ENCODE measurements around the gene IRGQ.
"Not testable (repeated sequence)": the region's sequence is repeated elsewhere in the genome, so short reads cannot be mapped to it uniquely, and the experiment has no call there.

IRGQ gene

GRCh38 chr19:43623889-43624670 lies 28.1 kb upstream of the IRGQ start:
- no peak for DNase-seq

- DNase-seq = no peak
Observed at GRCh38 chr19:43622956-43623355, 27.0 kb upstream of the IRGQ start.

DNA sequence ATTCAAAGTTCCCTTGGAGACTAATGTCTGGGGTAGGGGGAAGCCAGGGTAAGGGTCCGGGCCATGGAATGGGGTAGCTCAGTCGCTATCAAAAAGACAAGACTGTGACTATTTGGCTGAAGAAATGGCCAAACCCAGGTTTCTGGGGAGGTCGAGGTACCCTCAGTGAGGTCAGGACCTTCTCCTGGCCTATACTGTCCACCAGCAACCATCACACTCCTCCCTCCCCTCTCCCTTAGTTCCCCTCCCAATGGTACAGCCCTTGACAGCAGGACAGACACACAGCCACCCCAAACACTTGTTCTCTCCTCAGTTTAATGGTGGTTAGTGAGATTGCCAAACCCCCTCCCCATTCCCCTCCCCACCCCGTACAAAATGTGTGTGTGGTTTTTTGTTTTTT lies 26.1 kb upstream of the IRGQ start:
- DNase-seq = no peak

DNA sequence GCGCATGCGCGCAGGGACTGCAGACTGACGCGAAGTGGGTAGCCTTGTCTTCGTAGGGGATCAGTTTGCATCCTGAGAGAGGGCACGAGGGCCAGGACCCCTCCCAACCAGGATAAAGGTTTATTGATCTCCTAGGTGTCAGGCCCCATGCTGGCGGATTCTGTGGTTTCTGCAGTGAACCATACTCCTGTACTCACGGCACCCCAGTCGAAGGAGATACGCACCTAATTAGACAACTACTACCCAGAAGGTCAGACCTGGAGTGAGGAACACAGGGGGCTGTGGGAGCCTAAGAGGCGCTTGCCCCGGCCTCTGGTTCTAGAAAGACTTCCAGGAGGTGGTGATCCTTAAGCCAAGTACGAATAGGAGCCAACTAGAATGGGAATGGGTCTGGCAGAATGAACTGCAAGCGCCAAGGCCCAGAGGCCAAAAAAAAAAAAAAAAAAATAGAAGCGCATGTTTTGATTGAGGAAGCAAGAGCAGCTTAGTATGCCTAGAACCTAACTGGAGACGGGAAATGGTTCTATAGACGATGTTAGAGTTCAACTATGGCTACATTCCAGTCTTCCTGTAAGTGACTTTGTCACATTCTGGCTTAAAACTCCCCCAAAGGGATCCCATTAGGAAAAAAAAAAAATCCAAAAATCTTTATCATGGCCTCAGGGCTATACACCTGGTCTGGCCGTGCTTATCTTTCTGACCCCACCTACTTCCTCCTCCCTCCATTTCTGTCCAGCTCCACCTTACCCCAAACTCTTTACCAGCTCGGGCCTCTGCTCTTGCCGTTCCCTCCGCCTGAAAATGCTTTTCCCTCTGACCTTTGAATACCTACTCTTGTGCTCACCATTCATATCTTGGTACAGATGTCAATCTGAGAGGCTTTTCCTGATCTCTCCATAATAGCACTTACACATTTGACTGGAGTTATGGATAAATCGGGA lies 24.4 kb upstream of the IRGQ start:
- no peak for DNase-seq

DNA sequence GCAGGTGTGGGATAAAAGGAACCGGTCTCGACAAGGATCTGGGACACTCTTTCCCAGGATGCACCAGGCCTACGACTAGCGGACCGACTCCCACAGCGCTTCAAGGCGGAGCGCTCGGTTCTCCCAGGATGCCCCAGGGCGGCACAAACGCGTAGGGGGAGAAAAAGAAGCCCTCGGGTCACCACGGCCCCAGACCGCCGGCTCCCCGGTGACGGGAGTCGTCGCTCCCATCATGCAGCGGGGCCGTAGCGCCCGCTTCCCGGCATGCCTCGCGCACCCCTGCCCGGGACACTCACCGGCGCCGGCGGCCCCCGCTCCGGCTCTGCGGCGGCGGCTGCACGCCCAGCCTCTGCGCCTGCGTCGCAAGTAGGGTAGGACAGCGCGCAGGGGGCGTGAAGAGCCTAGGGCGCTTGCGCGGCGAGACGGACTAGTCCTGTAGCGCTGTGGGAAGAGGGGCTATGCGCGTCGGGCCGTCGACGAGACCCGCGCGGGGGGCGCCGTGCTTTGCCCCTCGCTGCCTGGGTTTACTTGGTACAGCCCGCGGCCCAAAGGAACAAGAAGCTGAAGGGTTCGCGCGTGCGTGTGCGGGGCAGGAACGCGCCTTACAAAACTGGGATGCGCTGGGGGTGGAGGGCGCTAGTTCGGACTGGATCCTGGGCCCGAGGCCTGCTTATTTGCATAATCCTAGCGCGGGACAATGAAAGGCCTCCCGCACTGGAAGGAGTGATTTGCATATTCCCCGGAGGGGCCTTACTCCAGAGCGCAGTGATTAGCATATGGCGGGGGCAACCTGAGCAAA lies 23.5 kb upstream of the IRGQ start, which contains the start of gene ZNF428:
ZNF428 (minus strand) TSS at position 368 of the 799 bp plus-strand sequence. CDS start 5,325 bp downstream, outside the sequence.
- peak; percentile 89 for DNase-seq

DNA sequence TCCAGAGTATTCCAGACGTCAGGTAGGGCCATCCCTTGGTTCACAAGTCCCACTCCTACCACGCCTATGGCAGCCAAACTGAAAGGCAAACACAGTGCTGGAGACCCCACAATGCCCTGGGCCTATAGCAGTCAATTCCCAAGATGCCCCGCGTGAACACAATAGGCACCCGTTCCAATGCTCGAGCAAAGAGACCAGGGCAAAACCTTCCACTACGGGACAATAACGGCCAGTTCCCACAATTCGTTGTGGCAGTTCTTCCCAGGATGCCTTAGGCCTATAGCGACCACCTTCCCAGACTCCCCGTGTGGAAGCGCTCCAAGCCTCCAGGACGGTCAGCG lies 23.0 kb upstream of the IRGQ start:
- DNase-seq = peak; percentile 65

- no peak for DNase-seq
Observed at GRCh38 chr19:43616954-43617353, 21.0 kb upstream of the IRGQ start.

- DNase-seq = no peak
Observed at GRCh38 chr19:43616306-43616705, 20.4 kb upstream of the IRGQ start.

DNA sequence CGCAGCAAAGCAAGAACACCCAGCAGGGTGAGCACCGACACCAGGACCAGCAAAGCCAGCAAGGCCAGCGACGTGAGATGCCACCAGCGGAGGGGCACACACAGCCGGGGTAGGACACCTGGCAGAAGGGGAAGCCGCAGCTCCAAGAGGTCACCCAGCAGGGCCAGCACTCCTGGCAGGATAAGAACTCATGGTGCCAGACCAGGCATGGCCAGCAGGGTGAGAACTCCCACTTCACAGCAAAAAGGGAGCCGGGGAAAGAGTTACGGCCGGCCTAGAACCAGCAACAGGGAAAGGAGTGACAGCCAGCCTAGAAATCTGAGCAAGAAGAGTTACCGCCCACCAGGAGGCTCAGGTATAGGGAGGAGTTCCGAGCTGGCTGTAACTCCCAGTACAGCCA lies 16.4 kb upstream of the IRGQ start:
- DNase-seq = no peak

DNA sequence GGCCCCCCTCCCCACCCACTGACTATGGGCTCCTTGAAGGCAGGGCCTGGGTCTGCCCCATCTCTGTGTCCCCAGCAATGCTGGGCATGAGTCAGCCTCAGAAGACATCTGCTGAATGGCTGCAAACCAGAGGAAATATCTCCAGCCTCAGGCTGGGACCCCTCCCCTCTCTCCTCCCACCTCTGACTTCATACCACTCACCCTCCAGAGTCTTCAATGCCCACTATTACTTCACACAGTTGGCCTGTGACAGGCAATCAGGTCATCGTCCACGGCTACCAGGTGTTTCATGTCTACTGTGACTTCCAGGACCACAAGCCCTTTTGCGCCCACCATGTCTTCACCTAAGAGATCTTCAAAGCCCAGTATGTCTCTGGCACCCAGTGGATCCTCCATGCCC lies 15.9 kb upstream of the IRGQ start, which contains the start of gene SRRM5:
SRRM5 (plus strand) TSS at position 301 of the 400 bp plus-strand sequence; CDS start at position 335, 34 bp downstream.
- no peak for DNase-seq

DNA sequence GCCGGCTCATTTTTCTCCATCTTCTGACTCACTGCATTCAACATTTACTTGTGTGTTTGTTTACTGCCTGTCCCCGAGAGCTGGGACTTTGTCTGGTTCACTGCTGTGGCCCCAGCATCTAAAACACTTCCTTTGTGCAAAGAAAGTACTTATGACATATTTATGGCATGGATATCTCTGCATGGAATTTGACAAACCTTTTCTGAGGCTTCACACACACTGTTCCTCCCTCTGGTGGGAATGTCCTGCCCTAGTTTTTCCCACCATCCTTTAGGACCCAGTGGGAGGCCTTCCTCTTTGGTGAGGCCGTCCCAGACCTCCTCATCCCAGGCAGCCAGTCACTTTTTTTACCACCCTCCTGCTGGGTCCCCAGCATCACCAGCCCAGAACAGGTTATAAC lies 14.6 kb upstream of the IRGQ start:
- DNase-seq = no peak

DNA sequence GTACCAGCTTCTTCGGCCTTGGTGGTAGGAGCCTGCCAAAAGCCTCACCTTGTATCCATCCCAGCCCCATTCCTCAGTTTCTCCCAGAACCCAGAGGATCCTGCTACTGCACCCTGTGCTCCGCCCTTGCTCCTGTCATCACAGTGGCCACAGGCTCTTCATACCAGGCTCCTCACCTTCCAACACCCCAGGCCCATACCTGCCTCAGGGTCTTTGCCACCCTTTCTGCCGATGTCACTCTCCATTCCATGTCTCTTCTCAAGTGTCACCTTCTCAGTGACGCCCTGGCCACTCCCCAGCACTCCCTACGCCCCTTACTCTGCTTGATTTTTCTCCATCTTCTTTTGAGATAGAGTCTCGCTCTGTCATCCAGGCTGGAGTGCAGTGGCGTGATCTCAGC lies 13.9 kb upstream of the IRGQ start:
- no peak for DNase-seq

GRCh38 chr19:43607238-43608205 lies 11.6 kb upstream of the IRGQ start:
- DNase-seq = no peak

DNA sequence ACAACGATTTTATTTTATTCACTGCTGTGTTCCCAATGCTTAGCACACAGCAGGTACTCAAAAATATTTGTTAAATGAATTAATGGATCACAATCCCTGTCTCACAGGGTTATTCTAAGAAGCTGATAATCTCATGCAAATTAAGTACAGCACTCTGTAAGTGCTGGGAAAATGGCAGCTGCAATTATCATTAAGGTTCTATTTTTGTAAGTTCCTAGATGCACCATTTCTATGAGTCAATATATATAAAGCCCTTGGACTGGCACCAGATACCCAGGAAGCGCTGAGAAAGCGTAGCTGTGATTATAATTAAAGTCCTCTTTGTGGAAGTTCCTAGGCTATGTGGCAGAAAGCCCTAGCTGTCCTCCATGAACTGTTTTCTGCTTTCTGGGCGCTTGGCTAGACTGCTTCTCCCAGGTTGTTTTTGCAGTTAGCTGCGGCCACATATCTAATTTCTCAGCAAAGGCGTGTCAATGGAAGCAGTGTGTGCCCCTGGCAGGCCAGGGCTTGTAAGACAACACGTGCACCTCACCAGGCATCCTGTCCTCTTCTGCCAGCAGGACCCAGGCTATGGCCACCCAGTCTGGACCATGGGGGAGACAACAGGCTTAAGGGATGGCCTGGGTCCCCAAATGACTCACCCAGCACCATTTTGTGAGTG lies 10.8 kb upstream of the IRGQ start:
- DNase-seq = no peak

- no peak for DNase-seq
Observed at GRCh38 chr19:43605875-43606568, 10.1 kb upstream of the IRGQ start.

GRCh38 chr19:43600326-43600725 lies 4.4 kb upstream of the IRGQ start:
- DNase-seq = not testable (repeated sequence)

GRCh38 chr19:43599635-43600295 lies 3.8 kb upstream of the IRGQ start:
- no peak for DNase-seq

DNA sequence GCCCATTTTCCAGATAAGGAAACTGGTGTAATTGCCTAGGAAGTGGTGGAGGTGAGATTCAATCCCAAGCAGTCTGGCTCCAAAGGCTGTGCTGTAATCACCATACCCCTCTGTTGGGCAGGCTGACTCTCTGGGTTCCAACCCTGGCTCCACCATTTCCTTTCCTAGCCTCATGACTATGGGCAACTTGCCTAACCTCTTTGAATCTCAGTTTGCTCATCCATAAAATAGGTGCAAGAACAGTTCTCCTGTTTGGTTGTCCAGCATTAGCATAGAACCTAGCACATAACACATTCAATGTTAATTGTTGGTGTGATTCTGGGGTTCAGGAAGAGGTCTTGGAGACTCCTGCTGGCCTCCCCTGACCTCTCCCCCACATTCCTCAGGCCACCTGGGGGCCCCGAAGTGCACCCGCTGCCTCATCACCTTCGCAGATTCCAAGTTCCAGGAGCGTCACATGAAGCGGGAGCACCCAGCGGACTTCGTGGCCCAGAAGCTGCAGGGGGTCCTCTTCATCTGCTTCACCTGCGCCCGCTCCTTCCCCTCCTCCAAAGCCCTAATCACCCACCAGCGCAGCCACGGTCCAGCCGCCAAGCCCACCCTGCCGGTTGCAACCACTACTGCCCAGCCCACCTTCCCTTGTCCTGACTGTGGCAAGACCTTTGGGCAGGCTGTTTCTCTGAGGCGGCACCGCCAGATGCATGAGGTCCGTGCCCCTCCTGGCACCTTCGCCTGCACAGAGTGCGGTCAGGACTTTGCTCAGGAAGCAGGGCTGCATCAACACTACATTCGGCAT lies 2.7 kb upstream of the IRGQ start:
- DNase-seq = no peak

DNA sequence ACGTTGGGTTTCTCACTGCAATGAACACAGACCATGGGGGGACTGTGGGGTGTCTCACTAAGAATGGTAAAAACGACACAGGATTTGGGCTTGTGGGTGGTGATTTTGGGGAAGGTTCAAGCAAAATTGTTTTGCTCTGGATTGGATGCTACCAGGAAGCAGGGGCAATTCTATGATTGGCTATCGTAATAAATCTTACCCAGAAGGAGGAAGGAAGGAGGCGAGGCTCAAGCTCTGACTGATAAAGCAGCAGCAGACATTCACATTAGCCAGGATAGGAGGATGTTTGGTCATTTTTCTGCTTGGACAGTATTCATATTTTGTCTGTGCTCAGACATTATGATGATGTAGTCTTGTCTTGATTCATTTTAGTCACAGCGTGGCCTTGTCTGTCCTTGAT lies 1.9 kb upstream of the IRGQ start:
- DNase-seq = no peak

All from GDM1 (cell line).